Omental fat pad (tissue), 4 donors: ENCODE results near the gene RTN4RL1. TPM values are rescaled to one million over a fixed set of nuclear protein-coding genes. Genes with fewer than 3 reads are reported as not detected.

Source experiments
- ATAC-seq: fragments of 150-250 bp; one replicate; pipeline ENCODE4 v1.9.1; 2016; ENCODE audit warnings: mild to moderate bottlenecking, moderate library complexity; ENCODE audit not compliant: low FRiP score
- DNase-seq: peaks from one replicate; pipeline ENCODE4 v3.0.0-alpha.2; 2019; ENCODE audit warnings: low spot score
- CTCF ChIP-seq, 3 donors: fragments of 450-650 bp; IDR thresholded peaks; one replicate each; pipeline ENCODE4 v1.5.1; 2016 to 2017; ENCODE audit warnings: antibody characterized with exemption in 3 of 3, mild to moderate bottlenecking in 3 of 3, moderate library complexity in 2 of 3
- small RNA-seq: library from RNA; depleted of rRNA; stranded (forward); fragments of <200 nt; gene quantifications from one replicate; pipeline ENCODE3, GENCODE V24; 2016
- total RNA-seq, 4 donors: library from RNA; depleted of rRNA; stranded (reverse); fragments of >200 nt; gene quantifications; one replicate each; pipeline ENCODE4 v1.1.0, GENCODE V29; 2016

Gene RTN4RL1
- total RNA-seq, 4 donors from 2014 or later: 4.5 to 5.2 (median 4.6) TPM

GRCh38 chr17:1890758-1891450 lies 134.2 kb downstream of the RTN4RL1 start:
- DNase-seq: no peak
- TF ChIP-seq CTCF (IDR thresholded peaks at IDR 0.05): no peak
- no peak for ATAC-seq

GRCh38 chr17:1888741-1889140 lies 136.4 kb downstream of the RTN4RL1 start:
- TF ChIP-seq CTCF (IDR thresholded peaks at IDR 0.05): no peak
- DNase-seq: no peak
- no peak for ATAC-seq

Small RNA genes lying within 50 kb of the gene (small RNA-seq; reads per million reads assigned to genes)
- gene AC090617.9: not detected
- 30.2 reads per million, percentile 94 among the genes with 10 or more reads in this experiment for gene MIR132
- 17.3 reads per million, percentile 92 among the genes with 10 or more reads in this experiment for gene MIR212
- not detected for gene OVCA2

Other genes with a start within 250 kb of the RTN4RL1 start
- gene SMYD4, start 195.4 kb downstream of the RTN4RL1 start, total RNA-seq: 10 to 100 TPM in 3 of 4 donors, 1 to 10 TPM in 1; 9.1 to 28.2 (median 20.3) TPM
- 10 to 100 TPM; 22.8 to 31.4 (median 24.1) TPM for gene RPA1, start 195.3 kb downstream of the RTN4RL1 start, total RNA-seq
- 10 to 100 TPM; 36.8 to 53.1 (median 37.6) TPM for gene DPH1, start 4.8 kb upstream of the RTN4RL1 start, total RNA-seq
- 10 to 100 TPM; 21.1 to 30.4 (median 26.2) TPM for gene OVCA2, start 16.7 kb upstream of the RTN4RL1 start, total RNA-seq
- gene HIC1, start 29.8 kb upstream of the RTN4RL1 start, total RNA-seq: 10 to 100 TPM in 3 of 4 donors, 1 to 10 TPM in 1; 9.9 to 63.8 (median 37.3) TPM